Psoas muscle (tissue), 8 donors: ENCODE measurements around the gene MARCHF2. TPM values are rescaled to one million over a fixed set of nuclear protein-coding genes. Genes with fewer than 3 reads are reported as not detected.

ENCODE experiments used
- ATAC-seq, 4 donors: fragments of 200-7000 bp; cut with Tn5 transposase; one replicate each; pipeline ENCODE4 v1.9.1; 2020; ENCODE audit warnings: moderate library complexity in 3 of 4, mild to moderate bottlenecking in 2 of 4
- DNase-seq, 2 donors: peaks; one replicate each; pipeline ENCODE4 v3.0.0-alpha.2; 2020
- H3K27ac ChIP-seq: fragments of 200-600 bp; one replicate; pipeline ENCODE4 v1.8.0; 2022
- H3K27me3 ChIP-seq, 3 donors: fragments of 200-600 bp in 1 of 3; one replicate each; pipeline versions ENCODE4 v1.6.1 to v1.8.0; 2013 to 2022; ENCODE audit warnings: low read length in 2 of 3, mild to moderate bottlenecking in 2 of 3, moderate library complexity in 1 of 3; ENCODE audit not compliant: insufficient read depth in 3 of 3
- H3K36me3 ChIP-seq, 2 donors: fragments of 200-600 bp in 1 of 2; one replicate each; pipeline versions ENCODE4 v1.6.1 to v1.8.0; 2013 to 2022; ENCODE audit warnings: low read depth in 1 of 2, mild to moderate bottlenecking in 1 of 2, moderate library complexity in 1 of 2; ENCODE audit not compliant: insufficient read depth in 1 of 2
- H3K4me1 ChIP-seq: fragments of 200-600 bp; one replicate; pipeline ENCODE4 v1.8.0; 2022
- H3K4me3 ChIP-seq: fragments of 200-600 bp; one replicate; pipeline ENCODE4 v1.8.0; 2022; ENCODE audit warnings: mild to moderate bottlenecking
- H3K9me3 ChIP-seq: fragments of 200-600 bp; one replicate; pipeline ENCODE4 v1.8.0; 2022
- CTCF ChIP-seq: fragments of 200-600 bp; IDR thresholded peaks from one replicate; pipeline ENCODE4 v1.8.0; 2022; ENCODE audit warnings: antibody characterized with exemption
- WGBS, 3 donors: extraction: QIAGEN DNeasy Blood & Tissue Kit; methylation state at CpG; one replicate each; pipeline versions ENCODE4 v1.1.6 to v1.1.7; 2013; 5-methylcytosine and 5-hydroxymethylcytosine counted together
- intact Hi-C, 2 donors: fragments of 100-400 bp; cut with DNase I; formaldehyde crosslinking; loops; one replicate each; pipeline versions ENCODE4 v1.11.0 to v1.14.2; 2022
- polyA plus RNA-seq, 3 donors: library from polyadenylated mRNA; stranded (reverse); fragments of 200-250 nt; gene quantifications; one replicate each; pipeline ENCODE4 v1.2.3, GENCODE V29; 2013
- total RNA-seq, 4 donors: library from RNA; stranded (reverse); fragmentation: NEBNext Ultra II Directional in 2 of 4; extraction: Animal tissue kit (Norgen Biotek cat#: 25700) in 2 of 4; gene quantifications; one replicate each; pipeline versions ENCODE4 v1.2.1 to v1.2.4, GENCODE V29; 2021 to 2023
- donor health status: healthy with polysubstance abuse.
- donor health status: DM: no; HTN: no; CAD: no; lungs with moderate emphysema.
- donor health status: Bipolar disorder and iron deficiency.
- donor health status: healthy.
- donor health status: DM: yes; HTN: yes; CAD: no.
- donor health status: DM: no; HTN: no; CAD: no.
- donor health status: DM: no; HTN: no; CAD: no.
- donor health status: DM: yes; HTN: yes; CAD: no.

MARCHF2 gene
- total and polyA plus RNA-seq, 7 donors = 32.8 to 56.0 (median 49.2) TPM

- ATAC-seq = no peak
- intact Hi-C loops = no loop called here
- H3K4me3 ChIP-seq = no peak overlapping the region
- no peak for TF ChIP-seq CTCF
- no peaks in the 10 kb centered on the region for H3K27me3 ChIP-seq
- no peaks in the 10 kb centered on the region for H3K9me3 ChIP-seq
- H3K27ac ChIP-seq = no peak overlapping the region
- WGBS, 3 donors = 86 to 89% (median 88%) methylated on average over 16 of the region's 16 CpGs
- H3K4me1 ChIP-seq = peaks cover 7% of the 10 kb centered on the region
- H3K36me3 ChIP-seq = peaks cover 0 to 70% of the 10 kb centered on the region in 2 donors
- DNase-seq = no peak
Measured at GRCh38 chr19:8486661-8487136, 73.6 kb downstream of the MARCHF2 start.

DNA sequence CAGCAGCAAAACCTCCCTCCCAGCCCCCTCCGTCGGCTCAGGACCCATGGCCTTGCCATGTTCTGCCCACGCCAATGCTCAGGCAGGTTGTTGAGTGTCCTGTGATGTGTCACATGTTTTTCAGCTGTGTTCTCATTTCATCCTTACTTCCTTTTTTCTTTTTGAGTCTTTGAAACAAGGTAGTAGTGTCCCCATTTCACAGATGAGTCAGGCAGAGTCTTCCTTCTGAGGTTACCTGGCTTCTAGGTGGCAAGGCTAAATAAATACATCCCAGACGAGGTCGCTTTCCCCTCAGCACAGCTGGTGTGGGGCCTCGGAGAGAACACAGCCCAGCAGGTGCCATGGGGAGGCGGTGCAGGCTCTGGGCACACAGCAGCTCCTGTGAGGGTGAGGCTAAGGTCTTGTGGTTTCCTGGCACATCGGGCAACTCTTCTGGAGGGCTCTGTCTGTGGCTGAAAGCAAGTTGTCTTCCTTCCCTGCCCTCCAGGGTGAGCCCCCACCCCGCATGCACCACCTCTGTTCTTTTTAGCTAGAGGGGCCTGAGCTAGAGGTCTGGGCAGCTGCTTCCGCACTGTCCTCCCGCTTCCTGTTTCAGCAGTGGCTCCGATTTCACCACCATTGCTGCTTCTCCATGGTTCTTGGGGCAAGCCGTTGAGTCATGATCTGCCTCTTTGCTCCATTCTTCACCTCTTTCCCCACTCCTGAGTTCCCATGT is 74.2 kb downstream of the MARCHF2 start:
- peaks cover 0 to 70% of the 10 kb centered on the region in 2 donors for H3K36me3 ChIP-seq
- no peak for TF ChIP-seq CTCF

DNA sequence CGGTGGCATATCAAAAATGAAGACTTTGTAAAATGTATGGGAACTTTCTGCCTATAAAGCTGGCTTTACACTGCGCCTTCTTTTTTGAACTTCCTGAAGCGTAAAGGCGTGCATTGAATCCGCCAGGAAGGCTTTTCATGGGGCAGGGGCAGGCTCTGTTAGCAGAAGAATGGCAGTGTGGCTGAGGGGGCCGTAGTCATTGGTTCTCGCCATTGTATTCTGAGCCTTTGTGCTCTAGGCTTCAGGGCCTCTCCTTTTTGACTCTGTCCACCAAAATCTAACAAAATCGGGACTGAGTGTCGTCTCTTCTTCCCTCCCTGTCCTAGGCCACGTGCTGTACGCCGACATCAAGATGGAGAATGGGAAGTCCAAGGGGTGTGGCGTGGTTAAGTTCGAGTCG is 75.3 kb downstream of the MARCHF2 start:
- DNase-seq (no peak), ATAC-seq (no peak)
- no peak overlapping the region for H3K27ac ChIP-seq
- intact Hi-C loops = no loop called here
- peaks cover 0 to 63% of the 10 kb centered on the region in 2 donors for H3K36me3 ChIP-seq
- TF ChIP-seq CTCF = no peak
- H3K9me3 ChIP-seq = no peaks in the 10 kb centered on the region
- H3K4me1 ChIP-seq = no peaks in the 10 kb centered on the region
- H3K27me3 ChIP-seq = no peaks in the 10 kb centered on the region
- WGBS, 3 donors = 74 to 84% (median 77%) methylated on average over 15 of the region's 15 CpGs
- H3K4me3 ChIP-seq = no peak overlapping the region

More for the DNA sequence above, 74.2 kb downstream of the MARCHF2 start:
- DNase-seq (no peak), ATAC-seq (no peak)
- no peak overlapping the region for H3K4me3 ChIP-seq
- no peaks in the 10 kb centered on the region for H3K27me3 ChIP-seq
- H3K27ac ChIP-seq = no peak overlapping the region
- WGBS, 3 donors = 74 to 82% (median 79%) methylated on average over 13 of the region's 13 CpGs
- intact Hi-C loops = no loop called here
- peaks cover 2% of the 10 kb centered on the region for H3K4me1 ChIP-seq
- H3K9me3 ChIP-seq = no peaks in the 10 kb centered on the region

Other genes starting within 250 kb of the MARCHF2 start
- 1 to 10 TPM; 2.1 to 4.8 (median 3.6) TPM for gene CERS4, start 203.9 kb upstream of the MARCHF2 start, total RNA-seq
- 1 to 10 TPM; 1.1 to 2.8 (median 1.3) TPM for gene CERS4, start 203.9 kb upstream of the MARCHF2 start, polyA plus RNA-seq
- 10 to 100 TPM; 17.4 to 25.4 (median 22.4) TPM for gene CD320, start 104.9 kb upstream of the MARCHF2 start, total RNA-seq
- gene CD320, start 104.9 kb upstream of the MARCHF2 start, polyA plus RNA-seq = 10 to 100 TPM; 44.8 to 67.2 (median 47.6) TPM
- gene NDUFA7, start 91.9 kb upstream of the MARCHF2 start, total RNA-seq = 100 to 1,000 TPM in 3 of 4 donors, 10 to 100 TPM in 1; 76.8 to 150 (median 109) TPM
- gene NDUFA7, start 91.9 kb upstream of the MARCHF2 start, polyA plus RNA-seq = 100 to 1,000 TPM; 211 to 271 (median 243) TPM
- gene RPS28, start 91.8 kb upstream of the MARCHF2 start, total RNA-seq = 1,000 to 10,000 TPM in 2 of 4 donors, 100 to 1,000 TPM in 2; 947 to 1,442 (median 1,003) TPM
- 100 to 1,000 TPM; 431 to 717 (median 657) TPM for gene RPS28, start 91.8 kb upstream of the MARCHF2 start, polyA plus RNA-seq
- gene KANK3, start 70.0 kb upstream of the MARCHF2 start, total RNA-seq = 10 to 100 TPM in 2 of 4 donors, 1 to 10 TPM in 2; 7.1 to 14.2 (median 9.7) TPM
- gene KANK3, start 70.0 kb upstream of the MARCHF2 start, polyA plus RNA-seq = 1 to 10 TPM; 5.1 to 9.4 (median 7.7) TPM
- gene ANGPTL4, start 49.1 kb upstream of the MARCHF2 start, total RNA-seq = 100 to 1,000 TPM in 1 of 4 donors, 10 to 100 TPM in 3; 10.7 to 118 (median 44.7) TPM
- gene ANGPTL4, start 49.1 kb upstream of the MARCHF2 start, polyA plus RNA-seq = 100 to 1,000 TPM in 1 of 3 donors, 10 to 100 TPM in 2; 17.2 to 235 (median 19.1) TPM
- gene RAB11B, start 22.9 kb upstream of the MARCHF2 start, total RNA-seq = 100 to 1,000 TPM in 1 of 4 donors, 10 to 100 TPM in 3; 77.1 to 130 (median 82.2) TPM
- gene RAB11B, start 22.9 kb upstream of the MARCHF2 start, polyA plus RNA-seq = 10 to 100 TPM; 43.9 to 59.9 (median 56.9) TPM
- gene HNRNPM, start 31.7 kb downstream of the MARCHF2 start, total RNA-seq = 10 to 100 TPM; 73.2 to 92.2 (median 84.1) TPM
- gene HNRNPM, start 31.7 kb downstream of the MARCHF2 start, polyA plus RNA-seq = 100 to 1,000 TPM in 2 of 3 donors, 10 to 100 TPM in 1; 53.2 to 146 (median 118) TPM
- under 1 TPM; 0.22 to 0.65 (median 0.49) TPM for gene PRAM1, start 89.3 kb downstream of the MARCHF2 start, total RNA-seq
- under 1 TPM in 2 of 3 donors, not detected in 1; 0.27 to 0.29 TPM for gene PRAM1, start 89.3 kb downstream of the MARCHF2 start, polyA plus RNA-seq
- gene ZNF414, start 100.9 kb downstream of the MARCHF2 start, total RNA-seq = 10 to 100 TPM; 15.6 to 19.3 (median 17.8) TPM
- 10 to 100 TPM; 10.4 to 21.6 (median 17.8) TPM for gene ZNF414, start 100.9 kb downstream of the MARCHF2 start, polyA plus RNA-seq
- 1 to 10 TPM; 3.5 to 6.3 (median 5.2) TPM for gene MYO1F, start 164.1 kb downstream of the MARCHF2 start, total RNA-seq
- 1 to 10 TPM in 2 of 3 donors, under 1 TPM in 1; 1.00 to 1.0 (median 1.0) TPM for gene MYO1F, start 164.1 kb downstream of the MARCHF2 start, polyA plus RNA-seq
- gene ADAMTS10, start 197.4 kb downstream of the MARCHF2 start, total RNA-seq = 1 to 10 TPM; 1.9 to 8.2 (median 3.8) TPM
- 1 to 10 TPM; 3.4 to 3.8 (median 3.4) TPM for gene ADAMTS10, start 197.4 kb downstream of the MARCHF2 start, polyA plus RNA-seq
- not detected for gene NFILZ, start 217.3 kb downstream of the MARCHF2 start, total RNA-seq
- not detected for gene NFILZ, start 217.3 kb downstream of the MARCHF2 start, polyA plus RNA-seq